HEK293T (cell line): Measurements from ENCODE around the gene INSC.

ENCODE experiments used
- FOXA1 ChIP-seq: fragments of 450-650 bp; IDR thresholded peaks from 2 replicates; pipeline ENCODE4 v1.6.1; 2016; ENCODE audit warnings: mild to moderate bottlenecking
- FOXK2 ChIP-seq: fragments of 450-650 bp; IDR thresholded peaks from 2 replicates; pipeline ENCODE4 v1.6.1; 2016; ENCODE audit warnings: mild to moderate bottlenecking
- FOXM1 ChIP-seq: fragments of 450-650 bp; IDR thresholded peaks from 2 replicates; pipeline ENCODE4 v1.6.1; 2017; ENCODE audit warnings: mild to moderate bottlenecking, borderline replicate concordance
- SP1 ChIP-seq: fragments of 450-650 bp; IDR thresholded peaks from 2 replicates; pipeline ENCODE4 v1.6.1; 2017
- SUZ12 ChIP-seq: fragments of 450-650 bp; IDR thresholded peaks from 2 replicates; pipeline ENCODE4 v1.6.1; 2016; ENCODE audit warnings: mild to moderate bottlenecking
- TARDBP ChIP-seq: fragments of 450-650 bp; IDR thresholded peaks from 2 replicates; pipeline ENCODE4 v1.6.1; 2016

DNA sequence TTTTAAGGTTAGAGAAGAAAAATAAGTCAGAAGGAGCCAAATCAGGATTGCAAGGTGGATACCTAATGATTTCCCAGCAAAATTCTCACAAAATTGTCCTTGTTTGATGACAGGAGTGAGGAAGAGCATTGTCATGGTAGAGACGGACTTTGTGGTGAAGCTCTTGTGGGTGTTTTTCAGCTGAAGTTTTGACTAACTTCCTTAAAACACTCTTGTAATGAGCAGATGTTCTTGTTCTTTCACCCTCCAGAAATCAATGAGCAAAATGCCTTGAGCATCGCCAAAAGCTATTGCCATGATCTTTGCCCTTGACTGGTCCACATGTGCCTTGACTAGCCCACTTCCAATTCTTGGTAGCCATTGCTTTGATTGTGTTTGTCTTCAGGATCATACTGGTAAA is 21.3 kb upstream of the INSC start:
- TF ChIP-seq FOXM1 (no peak), FOXA1 (no peak), TARDBP (no peak), SP1 (no peak), FOXK2 (no peak), SUZ12 (no peak)
